Left hindlimb (tissue), 1 donor: ENCODE results near the gene CD247.

Source experiments
- DNase-seq: peaks from one replicate; pipeline ENCODE4 v3.0.0-alpha.2; 2018

The CD247 gene

DNA sequence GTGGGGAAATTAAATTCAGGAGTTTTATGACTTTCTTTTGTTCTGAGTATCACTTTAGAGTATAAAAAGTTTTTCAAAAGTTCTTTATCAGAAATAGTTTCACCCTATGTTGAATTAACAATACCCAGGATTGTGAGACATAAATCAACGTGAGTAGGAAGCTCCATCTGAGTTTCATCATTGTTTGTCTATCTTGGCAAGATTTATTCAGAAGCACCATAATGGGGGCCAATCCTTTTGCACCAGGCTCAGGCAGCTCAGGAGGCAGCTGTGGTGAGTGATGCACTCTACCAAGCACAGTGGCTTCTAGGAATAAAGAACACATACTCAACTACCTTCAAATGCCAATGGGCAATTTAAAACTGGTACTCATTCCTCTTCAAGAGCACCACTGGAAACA, 23.3 kb upstream of the CD247 start:
- no peak for DNase-seq

DNA sequence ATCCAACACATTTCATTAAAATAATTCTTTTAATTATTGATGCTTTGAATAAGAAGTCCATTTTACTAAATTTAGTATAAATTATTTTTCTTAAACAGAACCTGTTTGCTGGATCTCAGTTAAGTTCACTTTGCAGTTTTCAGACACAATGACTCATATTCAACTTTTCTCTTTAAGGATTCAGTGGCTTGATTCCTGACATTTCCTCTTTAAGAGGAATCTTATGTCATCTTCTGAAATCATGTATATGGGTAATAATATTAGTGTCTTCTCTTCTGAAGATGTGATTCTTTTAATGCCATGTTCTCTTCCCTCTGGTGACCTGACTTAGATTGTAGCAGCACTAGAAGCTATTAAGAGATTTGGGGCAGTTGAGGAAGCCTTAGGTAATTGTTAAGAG, 22.7 kb upstream of the CD247 start:
- no peak for DNase-seq

- no peak for DNase-seq
Measured at GRCh38 chr1:167538657-167539056, 20.3 kb upstream of the CD247 start.

- DNase-seq = peak; percentile 70
Measured at GRCh38 chr1:167533851-167534300, 15.5 kb upstream of the CD247 start.

DNA sequence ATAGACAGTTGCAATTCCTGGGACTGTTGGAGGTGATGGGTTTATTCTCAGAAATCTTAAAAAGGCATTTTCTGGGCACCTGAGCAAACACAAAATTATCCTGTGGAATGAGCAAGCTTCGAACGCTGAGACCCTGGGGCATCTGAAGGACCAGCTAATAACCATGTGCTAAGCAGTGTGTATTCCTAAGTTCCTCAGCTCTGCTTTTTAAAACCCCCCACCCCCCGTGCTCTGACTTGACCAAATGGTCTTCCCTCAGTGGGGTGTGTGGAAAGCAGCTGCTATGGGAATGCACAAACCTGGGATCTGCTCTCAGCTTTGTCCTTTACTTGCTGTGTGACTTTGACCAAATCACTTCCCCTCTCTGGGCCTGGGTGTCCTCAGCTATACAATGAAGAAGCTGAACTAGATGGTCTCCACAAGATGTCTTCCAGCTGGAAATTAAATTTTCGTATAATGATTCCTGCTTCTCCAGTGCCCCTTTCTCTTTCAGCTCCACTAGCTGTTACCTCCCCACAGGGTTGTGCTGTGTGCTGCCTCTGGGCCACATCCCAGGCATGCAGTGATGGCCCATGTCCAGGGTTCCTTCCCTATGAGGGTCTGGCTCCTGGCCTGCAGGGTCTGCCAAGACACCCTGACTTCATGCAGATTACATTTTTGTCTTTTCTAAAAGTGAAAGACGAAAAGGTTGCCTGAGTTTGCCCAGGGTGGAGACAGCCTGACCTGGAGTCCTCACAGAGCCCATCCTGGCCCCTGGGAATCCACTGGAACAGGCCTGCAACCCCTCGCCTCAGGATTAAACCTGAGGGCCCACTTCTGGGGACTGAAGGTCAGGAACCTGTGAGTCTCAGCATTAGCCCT, 14.9 kb upstream of the CD247 start:
- DNase-seq = no peak

DNA sequence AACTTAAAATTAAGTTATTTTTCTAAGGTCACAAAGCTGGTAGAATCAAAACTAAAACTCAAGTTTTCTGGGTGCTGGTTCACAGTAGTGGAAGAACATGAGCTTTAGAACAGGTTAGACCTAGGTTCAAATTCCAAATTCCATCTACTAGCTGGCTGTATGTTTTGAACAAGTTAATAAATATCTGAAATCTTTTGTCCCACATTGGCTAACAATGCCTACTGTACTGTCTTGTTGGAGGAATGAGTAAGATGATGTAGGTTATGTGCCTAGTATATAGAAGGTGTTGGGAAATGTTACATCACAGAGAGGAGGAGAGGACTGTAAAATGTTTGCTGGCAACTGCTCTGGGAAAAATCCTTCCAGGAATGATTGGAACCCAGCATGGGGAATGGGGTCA, 14.0 kb upstream of the CD247 start:
- no peak for DNase-seq

GRCh38 chr1:167529829-167530474, 11.6 kb upstream of the CD247 start:
- DNase-seq = peak; percentile 48

GRCh38 chr1:167528057-167528728, 9.9 kb upstream of the CD247 start:
- no peak for DNase-seq

DNA sequence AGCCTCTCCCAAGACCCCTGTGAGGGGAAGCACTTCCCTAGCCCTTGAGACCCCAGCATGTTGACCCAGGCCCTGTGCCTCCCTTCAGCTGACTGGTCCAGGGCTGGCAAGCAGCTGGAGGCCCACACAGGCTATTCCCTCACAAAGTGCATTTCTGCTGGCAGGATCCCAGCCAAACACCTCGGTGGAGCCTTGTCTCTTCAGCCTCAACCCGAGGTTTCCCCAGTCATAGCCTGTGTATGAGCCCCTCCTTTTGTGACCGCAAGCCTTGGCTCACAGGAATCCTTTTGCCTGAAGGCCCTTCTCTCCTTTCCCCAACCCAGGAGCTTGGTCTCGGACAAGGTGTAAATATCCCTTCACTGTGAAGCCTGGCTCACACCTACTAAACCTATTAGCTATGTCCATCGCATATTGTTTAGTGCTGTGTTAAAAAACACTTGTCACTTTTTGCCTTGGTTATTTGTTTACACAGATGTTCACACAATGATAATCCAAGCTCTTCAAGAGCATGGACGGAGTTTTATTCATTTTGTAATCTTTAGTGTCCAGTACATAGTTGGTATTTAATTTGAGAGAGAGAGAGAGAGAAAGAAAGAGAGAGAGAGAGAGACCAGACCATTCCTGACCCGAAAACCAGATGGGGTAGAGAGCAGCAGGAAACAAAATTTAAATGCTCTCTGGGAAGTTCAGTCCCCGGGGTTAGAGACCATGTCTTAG, 8.5 kb upstream of the CD247 start:
- DNase-seq = no peak

- no peak for DNase-seq
Measured at GRCh38 chr1:167524651-167525050, 6.3 kb upstream of the CD247 start.

DNA sequence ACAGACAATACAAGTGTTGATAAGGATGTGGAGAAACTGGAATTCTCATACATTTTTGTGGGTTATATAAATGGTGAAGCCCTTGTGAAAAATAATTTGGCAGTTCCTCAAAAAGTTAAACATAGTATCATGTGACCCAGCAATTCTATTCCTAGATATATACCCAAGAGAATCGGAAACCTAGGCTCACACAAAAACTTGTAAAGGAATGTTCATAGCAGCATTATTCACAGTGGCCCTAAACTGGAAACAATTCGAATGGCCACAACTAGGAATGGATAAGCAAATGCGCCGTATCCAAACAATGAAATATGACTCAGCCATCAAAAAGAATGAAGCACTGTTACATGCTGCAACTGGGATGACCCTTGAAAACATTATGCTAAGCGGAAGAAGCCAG, 3.9 kb upstream of the CD247 start:
- DNase-seq = no peak

- no peak for DNase-seq
Measured at GRCh38 chr1:167520711-167521206, 2.4 kb upstream of the CD247 start.

DNA sequence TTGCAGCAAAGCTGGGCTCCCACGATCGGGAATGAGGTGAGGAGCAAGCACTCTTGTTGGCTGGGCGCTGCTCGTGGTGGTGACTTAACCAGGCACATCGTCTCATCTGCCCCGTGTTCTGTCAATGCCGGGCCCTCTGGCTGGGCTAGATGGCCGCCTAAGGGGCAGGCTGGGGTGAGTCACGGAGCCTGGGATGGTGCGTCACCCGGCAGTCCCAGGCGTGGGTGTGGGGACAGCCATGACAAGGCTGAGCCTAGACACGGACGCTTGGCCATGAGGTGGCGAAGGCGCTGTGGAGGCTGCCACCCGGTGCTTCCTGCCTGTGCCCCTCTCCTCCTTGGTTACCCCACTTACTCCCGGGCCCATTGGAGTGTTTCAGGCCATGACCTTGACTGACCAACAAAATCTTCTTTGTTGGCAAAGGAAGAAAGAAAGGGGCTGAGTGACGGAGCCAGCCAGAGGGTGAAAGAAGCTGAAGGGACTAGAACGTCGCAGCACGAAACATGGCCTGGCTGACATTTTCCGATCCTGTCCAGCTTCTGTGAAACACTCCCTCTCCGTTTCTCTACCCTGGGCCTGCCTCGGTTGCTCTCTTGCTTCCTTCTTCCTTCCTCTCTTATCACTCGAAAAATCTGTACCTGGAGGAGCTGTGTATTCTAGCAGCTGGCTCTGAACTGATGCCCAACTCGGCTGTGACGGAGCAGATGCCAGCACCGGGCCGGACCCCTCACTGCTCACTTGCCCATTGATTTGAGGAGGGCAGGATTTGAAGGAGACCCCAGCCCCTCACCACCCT, 596 bp downstream of the CD247 start:
- no peak for DNase-seq

DNA sequence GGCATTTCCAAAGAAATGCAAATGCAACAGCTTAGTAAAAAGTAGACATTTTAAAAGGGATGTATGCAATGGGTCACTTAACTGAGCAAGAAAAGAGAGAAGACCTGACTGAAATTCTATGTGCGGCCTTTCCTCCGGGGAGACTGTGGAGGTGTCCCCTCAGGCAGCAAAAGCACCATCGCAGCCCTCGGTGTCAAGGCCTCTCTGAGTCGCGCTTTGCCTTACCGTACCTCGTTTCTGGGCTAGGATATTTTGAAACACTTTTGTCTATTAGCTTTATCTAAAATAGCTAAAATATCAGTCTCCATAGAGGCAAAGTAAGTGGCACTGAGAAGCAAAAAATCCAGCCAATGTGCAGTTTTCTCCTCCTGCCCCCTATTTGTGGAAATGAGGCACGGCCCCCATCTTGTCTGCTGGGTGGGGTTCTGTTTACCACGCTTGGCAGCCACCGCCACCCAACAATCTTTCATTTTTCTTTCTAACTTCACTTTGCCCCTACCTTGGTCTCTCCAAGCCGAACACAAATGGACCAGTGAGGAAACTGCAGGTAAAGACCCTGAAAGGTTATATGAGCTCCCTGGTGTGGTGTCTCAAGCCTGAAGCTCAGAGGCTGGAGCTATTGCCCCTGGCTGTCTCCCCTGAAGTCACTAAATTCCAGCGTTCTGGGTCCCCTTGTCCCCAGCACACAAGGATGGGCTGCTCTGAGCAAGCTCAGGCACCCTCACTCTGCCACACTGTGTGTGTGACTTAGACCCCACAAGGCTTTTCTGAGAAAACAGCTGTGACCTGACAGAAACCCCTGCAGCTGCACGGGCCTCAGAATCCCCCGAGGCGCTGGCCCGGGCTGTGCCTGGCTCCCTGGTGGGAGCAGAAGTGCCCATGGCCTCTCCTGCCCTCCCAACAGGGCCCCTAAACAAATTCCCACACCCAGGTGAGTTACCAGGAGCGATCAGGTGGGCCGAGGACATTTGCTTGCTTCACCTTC, 1.6 kb downstream of the CD247 start:
- DNase-seq = no peak

- DNase-seq = no peak
Measured at GRCh38 chr1:167515893-167516321, 2.4 kb downstream of the CD247 start.

DNA sequence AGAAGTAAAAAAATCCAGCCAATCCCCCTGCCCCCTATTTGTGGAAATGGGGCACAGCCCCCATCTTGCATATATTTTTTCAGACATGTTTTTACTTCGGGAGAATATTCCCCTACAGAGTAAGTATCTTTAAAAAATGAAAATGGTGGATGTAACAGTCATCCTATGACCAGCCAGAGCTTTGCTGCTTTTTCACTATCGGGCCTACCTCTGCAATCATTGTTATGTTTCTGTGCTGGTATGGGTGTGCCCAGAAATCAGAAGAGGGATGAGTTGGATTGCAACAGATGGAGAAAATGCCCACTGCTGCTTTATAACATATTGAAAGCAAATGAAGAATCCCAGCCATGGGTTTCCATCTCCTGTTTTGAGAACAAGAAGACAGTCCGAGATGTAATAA, 2.9 kb downstream of the CD247 start:
- no peak for DNase-seq

DNA sequence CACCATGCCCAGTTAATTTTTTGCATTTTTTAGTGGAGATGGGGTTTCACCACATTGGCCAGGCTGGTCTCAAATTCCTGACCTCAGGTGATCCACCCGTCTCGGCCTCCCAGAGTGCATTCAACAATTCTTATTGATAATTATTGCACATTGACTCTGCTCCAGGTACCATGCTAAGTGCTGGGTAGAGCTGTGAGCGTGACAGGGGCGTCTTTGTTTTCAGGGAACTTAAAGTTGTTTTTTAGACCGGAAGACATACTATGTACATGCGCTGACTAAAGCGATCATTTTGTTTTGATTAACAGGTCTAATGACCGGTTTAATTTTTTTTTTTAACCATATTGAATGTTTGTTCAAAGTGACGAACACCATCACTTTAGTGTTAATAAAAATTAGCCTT, 4.0 kb downstream of the CD247 start:
- no peak for DNase-seq

GRCh38 chr1:167512046-167512654, 6.2 kb downstream of the CD247 start:
- no peak for DNase-seq

GRCh38 chr1:167511374-167511986, 6.8 kb downstream of the CD247 start:
- no peak for DNase-seq

DNA sequence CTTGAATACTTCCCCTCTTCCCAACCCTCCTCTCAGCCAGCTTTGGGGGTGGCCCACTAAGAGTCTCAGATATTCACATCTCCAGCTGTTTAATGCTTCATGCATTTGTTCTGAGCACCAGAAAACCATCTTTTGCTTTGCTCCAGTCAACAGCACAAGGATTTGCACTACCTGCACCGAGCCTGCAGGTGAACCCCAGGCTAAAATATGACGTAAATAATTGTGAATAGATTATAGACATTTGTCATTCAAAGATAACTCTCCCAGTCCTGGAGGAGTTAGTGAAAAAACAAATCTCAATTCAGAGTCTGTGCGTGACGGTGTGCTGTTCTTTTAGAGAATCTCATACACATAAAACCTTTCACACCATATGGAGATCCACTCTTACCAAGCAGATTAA, 7.4 kb downstream of the CD247 start:
- DNase-seq = no peak
